Central memory CD8-positive, alpha-beta T cell (primary cell): ENCODE results near the gene SH2D7.
A peak's percentile ranks its signal among the peaks of the same experiment; 100 is the strongest.

ENCODE experiments used
- ATAC-seq: fragments of 150-1000 bp; cut with Tn5 transposase; replicated peaks from 2 replicates; pipeline ENCODE4 v1.10.0; 2022; ENCODE audit warnings: mild to moderate bottlenecking, moderate FRiP score, moderate number of reproducible peaks; ENCODE audit not compliant: poor library complexity, severe bottlenecking; ENCODE audit errors: extremely low read depth
- DNase-seq, 2 donors: peaks; one replicate each; pipeline ENCODE4 v3.0.0; 2021; ENCODE audit warnings: low spot score in 2 of 2
- H3K27ac Mint-ChIP-seq: one replicate; pipeline ENCODE4 v1.8.0; 2022; ENCODE audit warnings: low read depth, mild to moderate bottlenecking, moderate library complexity, mixed read lengths
- H3K27me3 Mint-ChIP-seq: one replicate; pipeline ENCODE4 v1.8.0; 2022; ENCODE audit warnings: mixed read lengths
- H3K36me3 Mint-ChIP-seq: one replicate; pipeline ENCODE4 v1.8.0; 2022; ENCODE audit warnings: mild to moderate bottlenecking, moderate library complexity, mixed read lengths; ENCODE audit not compliant: insufficient read depth
- H3K4me1 Mint-ChIP-seq: one replicate; pipeline ENCODE4 v1.8.0; 2022; ENCODE audit warnings: mixed read lengths
- H3K4me3 Mint-ChIP-seq: one replicate; pipeline ENCODE4 v1.8.0; 2022; ENCODE audit warnings: mild to moderate bottlenecking, moderate library complexity, mixed read lengths
- H3K9me3 Mint-ChIP-seq: one replicate; pipeline ENCODE4 v1.8.0; 2022; ENCODE audit warnings: mixed read lengths

Gene SH2D7

DNA sequence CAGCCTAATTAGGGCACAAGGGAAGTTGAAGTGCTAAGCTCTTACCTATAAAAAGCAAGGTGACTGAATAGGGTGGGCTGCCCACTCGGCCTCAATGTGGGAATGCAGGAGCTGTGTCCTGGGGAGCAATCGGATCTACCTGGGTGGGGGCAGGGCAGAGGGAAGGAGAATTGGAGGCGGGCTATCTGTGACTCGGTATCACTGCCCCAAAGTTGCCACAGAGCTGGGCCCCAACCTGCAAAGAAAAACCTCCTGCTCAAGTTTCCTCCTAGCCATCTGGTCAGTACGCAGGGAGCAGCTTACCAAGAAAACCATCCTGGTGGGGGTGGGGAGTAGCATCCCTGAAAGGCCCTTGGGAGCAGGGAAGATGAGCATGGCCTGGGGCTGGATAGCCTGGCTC lies 28.2 kb downstream of the SH2D7 start:
- H3K36me3 Mint-ChIP-seq: no peaks in the 10 kb centered on the region
- DNase-seq (no peak), ATAC-seq (no peak)

DNA sequence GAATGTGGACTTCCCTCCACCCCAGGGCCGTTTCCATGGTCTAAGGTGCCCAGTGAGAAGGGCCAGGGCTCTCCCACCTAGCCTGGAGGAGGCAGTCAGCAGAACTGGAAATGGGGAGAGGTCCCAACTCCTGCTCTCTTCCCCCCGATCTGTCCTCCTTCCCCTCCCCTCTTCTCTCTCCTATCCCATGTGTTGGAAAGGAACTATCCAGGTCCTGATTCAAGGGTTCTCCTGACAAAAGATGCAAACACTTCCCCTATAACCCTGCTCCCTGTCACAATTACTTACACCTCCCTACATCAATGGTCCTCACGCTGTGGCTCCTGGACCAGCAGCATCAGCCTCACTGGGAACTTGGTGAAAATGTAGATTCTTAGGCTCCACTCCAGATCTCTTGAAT lies 32.9 kb downstream of the SH2D7 start:
- DNase-seq: no peak
- no peak overlapping the region for H3K4me3 Mint-ChIP-seq
- H3K27me3 Mint-ChIP-seq: no peaks in the 10 kb centered on the region
- no peak overlapping the region for H3K27ac Mint-ChIP-seq
- ATAC-seq: no peak
- no peaks in the 10 kb centered on the region for H3K9me3 Mint-ChIP-seq
- H3K36me3 Mint-ChIP-seq: peaks cover 1% of the 10 kb centered on the region
- peaks cover 5% of the 10 kb centered on the region for H3K4me1 Mint-ChIP-seq

More for the DNA sequence above, 28.2 kb downstream of the SH2D7 start:
- Mint-ChIP-seq H3K27ac (no peak overlapping the region), H3K9me3 (no peaks in the 10 kb centered on the region), H3K4me3 (no peak overlapping the region), H3K27me3 (no peaks in the 10 kb centered on the region), H3K4me1 (no peaks in the 10 kb centered on the region)

DNA sequence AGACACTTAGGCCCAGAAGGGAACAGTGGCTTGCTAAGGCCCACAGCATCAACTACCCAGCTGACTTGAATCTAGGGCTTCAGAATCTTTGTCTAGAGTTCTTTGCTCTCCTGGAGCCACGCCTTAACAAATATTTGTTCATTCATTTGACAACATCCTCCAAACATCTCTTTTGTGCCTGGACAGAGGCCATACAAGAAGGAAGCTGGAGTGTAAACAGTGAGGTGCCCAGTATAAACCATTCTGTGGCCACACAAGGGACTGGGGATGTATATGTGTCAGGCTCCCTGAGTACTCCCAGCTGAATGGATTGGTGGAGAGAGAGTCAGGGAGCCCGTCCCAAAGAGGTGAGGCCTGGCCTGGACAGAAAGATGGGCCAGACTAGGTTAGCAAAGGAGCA lies 35.5 kb downstream of the SH2D7 start:
- Mint-ChIP-seq H3K36me3 (peaks cover 2% of the 10 kb centered on the region), H3K27ac (peak overlapping the region; percentile 3), H3K4me1 (peaks cover 17% of the 10 kb centered on the region), H3K9me3 (no peaks in the 10 kb centered on the region), H3K27me3 (no peaks in the 10 kb centered on the region), H3K4me3 (no peak overlapping the region)
- DNase-seq (no peak), ATAC-seq (no peak)

DNA sequence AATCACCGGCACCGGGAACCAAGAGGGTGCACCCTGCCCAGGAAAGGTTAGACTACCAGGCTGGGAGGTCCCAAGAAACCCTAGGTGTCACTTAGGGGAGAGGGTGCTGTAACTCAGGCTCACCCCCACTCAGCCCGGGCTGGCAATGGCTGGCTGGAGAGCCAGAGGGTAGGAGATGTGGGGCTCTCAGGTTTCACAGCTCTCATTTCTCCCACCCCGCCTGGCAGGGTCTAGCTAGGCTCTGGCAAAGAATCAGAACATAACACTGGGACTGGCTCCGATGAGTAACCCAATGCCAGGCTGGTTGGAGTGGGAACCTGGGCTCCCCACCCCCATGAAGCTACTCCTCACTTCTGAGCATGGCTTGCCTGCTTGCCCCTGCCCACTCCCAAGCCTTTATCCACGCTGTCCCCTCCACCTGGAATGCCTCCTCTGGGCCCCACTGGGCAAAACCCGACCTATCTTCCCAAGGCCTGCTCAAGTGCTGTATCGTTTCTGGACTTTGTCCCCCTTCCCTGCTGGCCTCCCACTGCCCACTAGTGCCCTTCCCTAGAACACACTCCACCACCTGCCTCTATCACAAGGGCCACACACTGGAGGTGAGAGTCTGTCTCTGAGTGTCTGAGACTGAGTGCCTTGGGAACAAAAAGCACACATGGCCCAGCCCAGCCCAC lies 36.9 kb downstream of the SH2D7 start:
- no peaks in the 10 kb centered on the region for H3K27me3 Mint-ChIP-seq
- peaks cover 2% of the 10 kb centered on the region for H3K36me3 Mint-ChIP-seq
- H3K9me3 Mint-ChIP-seq: no peaks in the 10 kb centered on the region
- peaks cover 17% of the 10 kb centered on the region for H3K4me1 Mint-ChIP-seq
- H3K27ac Mint-ChIP-seq: peak overlapping the region; percentile 79
- ATAC-seq (no peak), DNase-seq (no peak)
- no peak overlapping the region for H3K4me3 Mint-ChIP-seq

DNA sequence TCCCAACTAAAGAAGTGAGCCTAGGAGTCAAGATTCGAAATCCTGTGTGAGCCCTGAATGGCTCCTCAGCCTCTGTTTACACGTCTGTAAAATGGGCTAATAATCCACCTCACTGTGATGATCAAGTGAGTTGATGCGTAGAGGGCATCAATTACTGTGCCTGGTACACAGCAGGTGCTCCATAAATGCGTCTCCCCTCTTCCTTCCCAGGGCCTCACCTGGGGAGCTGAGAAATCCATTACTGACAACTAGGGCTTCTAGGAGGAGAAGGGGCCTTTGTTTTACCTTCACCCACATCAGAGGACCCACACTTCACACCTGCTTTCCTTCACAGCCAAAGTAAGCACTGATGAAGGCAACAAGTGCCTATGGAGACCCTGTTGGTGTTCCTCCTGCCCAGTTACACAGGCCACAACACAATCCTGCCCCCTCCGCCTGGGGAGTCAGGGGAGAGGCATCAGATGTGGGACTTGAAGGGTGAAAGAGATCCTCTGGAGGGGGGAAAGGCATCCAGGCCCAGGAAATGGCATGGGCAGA lies 37.5 kb downstream of the SH2D7 start:
- Mint-ChIP-seq H3K27me3 (no peaks in the 10 kb centered on the region), H3K4me3 (peak overlapping the region; percentile 92), H3K36me3 (peaks cover 2% of the 10 kb centered on the region), H3K27ac (peak overlapping the region; percentile 79), H3K4me1 (peaks cover 17% of the 10 kb centered on the region), H3K9me3 (no peaks in the 10 kb centered on the region)
- DNase-seq (no peak), ATAC-seq (no peak)

DNA sequence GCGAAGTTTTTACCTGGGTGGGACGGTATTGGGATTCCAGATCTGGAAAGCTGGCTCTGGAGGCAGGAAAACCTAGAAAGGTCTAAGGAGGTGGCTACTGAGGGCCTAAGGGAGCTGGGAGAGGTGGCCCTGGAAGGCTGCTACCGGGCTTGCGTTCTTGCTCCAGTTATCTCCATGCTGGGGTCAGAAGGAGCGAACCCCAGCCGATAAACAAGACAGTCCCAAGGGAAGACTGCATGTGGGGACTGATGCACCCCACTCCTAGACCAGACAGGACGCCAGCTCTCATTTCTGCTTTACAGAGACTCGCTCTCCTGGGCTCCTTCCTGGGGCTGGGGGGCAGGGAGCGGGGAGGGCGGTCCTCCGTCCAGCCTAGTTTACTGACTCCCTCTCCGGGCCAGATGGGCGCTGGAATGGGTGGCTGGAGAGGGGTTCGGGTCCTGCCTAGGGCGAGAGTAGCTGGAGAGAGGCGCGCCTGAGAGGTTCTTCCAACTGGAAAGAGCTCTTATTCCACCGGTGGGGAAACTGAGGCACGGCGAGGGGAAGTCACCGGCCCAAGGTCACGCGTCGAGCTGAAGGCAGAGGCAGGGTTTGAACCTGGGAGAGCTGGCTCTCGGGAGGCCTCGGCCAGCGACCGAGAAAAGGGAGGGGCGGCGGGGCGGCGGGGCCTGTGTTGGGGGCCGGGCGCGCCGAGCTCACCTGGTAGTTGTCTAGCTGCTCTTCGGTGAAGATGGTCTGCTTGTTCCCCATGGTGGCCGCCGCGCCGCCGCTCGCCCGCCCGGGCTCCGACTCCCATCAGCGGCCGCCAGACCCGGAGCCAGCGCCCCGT lies 38.3 kb downstream of the SH2D7 start:
- Mint-ChIP-seq H3K4me3 (peak overlapping the region; percentile 92), H3K27ac (peak overlapping the region; percentile 79), H3K9me3 (no peaks in the 10 kb centered on the region), H3K36me3 (peaks cover 2% of the 10 kb centered on the region), H3K27me3 (no peaks in the 10 kb centered on the region), H3K4me1 (peaks cover 17% of the 10 kb centered on the region)
- DNase-seq: no peak
- peak; percentile 53 for ATAC-seq

DNA sequence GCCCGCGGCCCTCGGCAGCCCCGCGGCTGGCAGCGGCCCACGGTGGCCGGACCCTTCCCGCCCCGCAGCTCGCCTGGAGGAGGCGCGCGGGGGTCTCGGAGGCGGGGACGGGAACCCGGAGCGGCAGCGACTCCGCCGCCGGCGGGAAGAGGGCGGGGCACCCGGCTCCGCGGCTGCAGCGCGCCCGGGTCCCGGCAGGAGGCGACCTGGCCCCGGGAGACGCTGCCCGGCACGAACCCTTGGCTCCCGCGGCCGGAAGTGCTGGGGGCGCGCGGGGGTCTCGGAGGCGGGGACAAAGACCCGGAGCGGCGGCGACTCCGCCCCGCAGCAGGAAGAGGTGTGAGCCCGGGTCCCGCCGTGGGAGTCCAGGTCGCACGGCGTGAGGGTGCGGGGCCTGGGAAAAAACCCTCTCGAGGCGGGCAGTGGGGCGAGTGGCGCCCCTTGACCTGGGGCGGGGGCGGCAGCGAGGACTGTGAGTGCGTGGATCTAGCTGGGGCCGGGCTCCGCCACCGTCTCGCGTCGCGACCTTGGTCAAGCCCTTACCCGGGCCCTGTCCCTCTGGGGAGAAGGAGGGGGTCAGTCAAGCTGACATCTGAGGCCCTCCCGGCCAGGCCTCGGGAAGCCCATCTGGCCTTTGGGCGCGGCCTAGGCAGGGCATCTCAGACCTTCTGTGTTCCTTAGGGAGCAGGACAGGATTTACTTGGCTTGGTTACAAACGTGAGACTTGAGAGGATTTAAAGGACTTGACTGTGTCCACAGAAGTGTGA lies 39.1 kb downstream of the SH2D7 start, which contains the start of gene CIB2:
TSS of gene CIB2 (minus strand) at position 151 of the 767 bp plus-strand sequence. CDS start 230 bp downstream, outside the sequence.
- ATAC-seq (peak; percentile 65), DNase-seq (peak; percentile 61 to 71)
- Mint-ChIP-seq H3K36me3 (peaks cover 2% of the 10 kb centered on the region), H3K27ac (peak within 1 kb of the TSS; percentile 79), H3K27me3 (no peaks in the 10 kb centered on the region), H3K4me1 (peaks cover 17% of the 10 kb centered on the region), H3K9me3 (no peaks in the 10 kb centered on the region), H3K4me3 (peak within 1 kb of the TSS; percentile 92)

DNA sequence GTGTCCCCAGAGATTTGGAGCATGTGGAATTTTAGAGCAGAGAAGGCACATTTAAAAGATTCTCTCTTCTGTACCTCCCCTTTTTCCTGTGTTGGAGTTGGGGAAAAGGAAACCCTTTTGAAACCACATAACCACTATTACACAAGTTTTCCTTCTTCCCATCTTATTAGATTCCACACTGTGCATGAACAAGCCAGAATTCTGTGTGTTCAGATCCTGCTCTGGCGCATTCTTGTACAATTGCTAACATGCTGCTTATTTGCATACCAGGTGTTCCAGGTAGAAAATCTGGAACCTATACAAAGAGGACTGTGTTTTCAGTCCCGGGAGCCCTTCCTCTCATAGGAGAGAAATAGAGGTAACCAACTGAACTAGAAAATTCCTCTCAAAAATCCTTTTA lies 41.4 kb downstream of the SH2D7 start:
- DNase-seq: no peak
- Mint-ChIP-seq H3K36me3 (peaks cover 2% of the 10 kb centered on the region), H3K4me1 (peaks cover 17% of the 10 kb centered on the region), H3K27me3 (no peaks in the 10 kb centered on the region), H3K4me3 (no peak overlapping the region), H3K9me3 (no peaks in the 10 kb centered on the region), H3K27ac (no peak overlapping the region)
- ATAC-seq: no peak

DNA sequence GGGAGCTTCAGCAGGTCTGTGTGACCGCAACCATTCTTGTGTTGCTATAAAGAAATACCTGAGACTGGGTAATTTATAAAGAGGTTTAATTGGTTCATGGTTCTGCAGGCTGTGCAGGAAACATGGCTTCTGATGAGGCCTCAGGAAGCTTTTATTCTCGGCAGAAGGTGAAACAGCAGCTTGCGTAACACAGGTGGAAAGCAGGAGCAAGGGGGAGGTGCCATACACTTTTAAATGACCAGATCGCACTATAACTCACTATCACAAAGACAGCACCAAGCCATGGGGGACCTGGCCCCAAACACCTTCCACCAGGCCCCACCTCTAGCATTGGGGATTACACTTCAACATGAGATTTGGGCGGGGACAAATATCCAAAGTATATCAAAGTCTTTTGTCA lies 47.2 kb downstream of the SH2D7 start:
- H3K27ac Mint-ChIP-seq: no peak overlapping the region
- ATAC-seq: no peak
- H3K36me3 Mint-ChIP-seq: no peaks in the 10 kb centered on the region
- peaks cover 5% of the 10 kb centered on the region for H3K4me1 Mint-ChIP-seq
- no peak overlapping the region for H3K4me3 Mint-ChIP-seq
- H3K9me3 Mint-ChIP-seq: no peaks in the 10 kb centered on the region
- DNase-seq: no peak
- H3K27me3 Mint-ChIP-seq: no peaks in the 10 kb centered on the region

DNA sequence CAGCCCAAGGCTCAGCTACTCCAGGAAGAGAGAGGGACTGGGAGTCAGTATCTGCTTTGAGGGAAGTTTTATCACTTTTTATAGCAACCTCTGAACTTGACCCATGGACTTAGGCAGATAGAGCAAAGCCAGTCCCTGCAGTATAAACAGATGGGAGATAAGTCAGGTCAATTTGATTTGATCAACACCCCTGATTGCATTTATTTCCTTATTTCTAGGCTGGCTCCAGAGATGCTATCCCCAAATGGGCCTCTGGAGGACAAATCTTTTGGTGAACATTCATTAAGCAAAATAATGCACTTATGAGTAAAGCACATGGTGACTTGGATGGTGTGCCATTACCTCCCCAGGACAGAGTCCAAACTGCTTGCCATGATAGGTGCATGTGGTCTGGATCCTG lies 47.9 kb downstream of the SH2D7 start:
- Mint-ChIP-seq H3K27ac (no peak overlapping the region), H3K4me3 (no peak overlapping the region), H3K36me3 (no peaks in the 10 kb centered on the region), H3K4me1 (peaks cover 5% of the 10 kb centered on the region), H3K27me3 (no peaks in the 10 kb centered on the region), H3K9me3 (no peaks in the 10 kb centered on the region)
- ATAC-seq: no peak
- no peak for DNase-seq

DNA sequence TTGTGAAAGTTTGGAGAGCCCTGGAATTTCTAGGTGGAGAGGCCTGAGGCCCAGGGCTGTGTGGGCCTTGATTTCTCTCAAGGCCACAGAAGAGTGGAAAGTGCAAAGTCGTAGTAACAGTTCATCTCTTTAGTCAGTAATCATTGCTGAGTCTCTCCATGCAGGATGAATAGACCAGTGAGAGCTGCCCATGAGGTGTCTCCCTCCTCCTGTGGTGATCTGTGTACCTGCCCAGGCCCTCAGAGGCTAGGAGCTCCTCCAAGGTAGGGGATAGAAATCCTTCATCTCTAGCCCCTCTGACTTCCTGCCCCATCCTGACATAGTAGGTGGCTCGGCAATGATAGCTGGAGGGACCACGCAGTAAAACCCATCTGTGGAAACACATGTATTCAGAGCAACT lies 50.0 kb downstream of the SH2D7 start:
- DNase-seq (no peak), ATAC-seq (no peak)
- no peak overlapping the region for H3K27ac Mint-ChIP-seq
- H3K36me3 Mint-ChIP-seq: no peaks in the 10 kb centered on the region
- no peaks in the 10 kb centered on the region for H3K9me3 Mint-ChIP-seq
- H3K4me3 Mint-ChIP-seq: no peak overlapping the region
- H3K27me3 Mint-ChIP-seq: no peaks in the 10 kb centered on the region
- H3K4me1 Mint-ChIP-seq: peaks cover 8% of the 10 kb centered on the region

DNA sequence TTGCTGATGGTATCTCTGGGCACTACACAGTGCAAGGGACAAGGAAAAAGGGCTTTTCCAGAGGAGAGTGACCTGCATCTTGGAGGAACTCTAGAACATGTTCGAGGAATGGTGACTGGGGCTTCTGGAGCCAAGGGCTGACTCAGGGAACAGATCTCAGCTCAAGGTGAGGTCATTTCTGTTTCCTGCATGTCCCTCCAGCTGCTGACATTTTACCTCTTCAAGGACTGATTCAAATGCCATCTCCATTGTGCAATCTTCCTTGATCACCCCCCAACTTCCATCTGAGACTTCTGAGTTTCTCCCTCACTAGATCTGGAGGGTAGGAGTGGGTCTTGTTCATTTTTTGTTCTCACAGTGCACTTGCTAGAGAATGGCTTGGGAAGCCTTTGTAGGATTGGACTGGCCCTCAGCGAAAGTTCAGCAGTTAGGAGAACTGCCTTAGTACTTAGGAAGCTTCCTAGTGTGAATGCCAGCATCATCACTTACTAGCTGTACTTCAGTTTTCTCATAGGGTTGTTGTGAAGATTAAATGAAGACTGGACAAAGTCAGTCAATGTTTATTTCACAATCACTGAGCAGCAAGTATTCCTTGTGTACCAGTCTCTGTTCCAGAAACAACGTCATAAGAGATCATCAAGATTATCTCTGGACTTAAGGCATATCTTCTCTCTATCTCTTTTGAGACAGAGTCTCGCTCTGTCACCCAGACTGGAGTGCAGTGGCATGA lies 54.2 kb downstream of the SH2D7 start:
- no peak overlapping the region for H3K27ac Mint-ChIP-seq
- H3K36me3 Mint-ChIP-seq: peaks cover 9% of the 10 kb centered on the region
- ATAC-seq (no peak), DNase-seq (no peak)
- H3K4me1 Mint-ChIP-seq: peaks cover 44% of the 10 kb centered on the region
- H3K4me3 Mint-ChIP-seq: no peak overlapping the region
- H3K27me3 Mint-ChIP-seq: no peaks in the 10 kb centered on the region
- no peaks in the 10 kb centered on the region for H3K9me3 Mint-ChIP-seq
